Mucosa of gallbladder (tissue), 1 donor: ENCODE measurements around the gene AHNAK2. TPM values are rescaled to one million over a fixed set of nuclear protein-coding genes. Genes with fewer than 3 reads are reported as not detected.
"Not testable (repeated sequence)": the region's sequence is repeated elsewhere in the genome, so short reads cannot be mapped to it uniquely, and the experiment has no call there.

Experiments used
- DNase-seq: peaks from one replicate; pipeline ENCODE4 v3.0.0-alpha.2; 2020; ENCODE audit warnings: low spot score
- total RNA-seq: library from RNA; stranded (reverse); gene quantifications from one replicate; pipeline ENCODE4 v1.2.1, GENCODE V29; 2021
- donor health status: DM: no; HTN: no; CAD: no.

The AHNAK2 gene
- total RNA-seq = 16.0 TPM

DNA sequence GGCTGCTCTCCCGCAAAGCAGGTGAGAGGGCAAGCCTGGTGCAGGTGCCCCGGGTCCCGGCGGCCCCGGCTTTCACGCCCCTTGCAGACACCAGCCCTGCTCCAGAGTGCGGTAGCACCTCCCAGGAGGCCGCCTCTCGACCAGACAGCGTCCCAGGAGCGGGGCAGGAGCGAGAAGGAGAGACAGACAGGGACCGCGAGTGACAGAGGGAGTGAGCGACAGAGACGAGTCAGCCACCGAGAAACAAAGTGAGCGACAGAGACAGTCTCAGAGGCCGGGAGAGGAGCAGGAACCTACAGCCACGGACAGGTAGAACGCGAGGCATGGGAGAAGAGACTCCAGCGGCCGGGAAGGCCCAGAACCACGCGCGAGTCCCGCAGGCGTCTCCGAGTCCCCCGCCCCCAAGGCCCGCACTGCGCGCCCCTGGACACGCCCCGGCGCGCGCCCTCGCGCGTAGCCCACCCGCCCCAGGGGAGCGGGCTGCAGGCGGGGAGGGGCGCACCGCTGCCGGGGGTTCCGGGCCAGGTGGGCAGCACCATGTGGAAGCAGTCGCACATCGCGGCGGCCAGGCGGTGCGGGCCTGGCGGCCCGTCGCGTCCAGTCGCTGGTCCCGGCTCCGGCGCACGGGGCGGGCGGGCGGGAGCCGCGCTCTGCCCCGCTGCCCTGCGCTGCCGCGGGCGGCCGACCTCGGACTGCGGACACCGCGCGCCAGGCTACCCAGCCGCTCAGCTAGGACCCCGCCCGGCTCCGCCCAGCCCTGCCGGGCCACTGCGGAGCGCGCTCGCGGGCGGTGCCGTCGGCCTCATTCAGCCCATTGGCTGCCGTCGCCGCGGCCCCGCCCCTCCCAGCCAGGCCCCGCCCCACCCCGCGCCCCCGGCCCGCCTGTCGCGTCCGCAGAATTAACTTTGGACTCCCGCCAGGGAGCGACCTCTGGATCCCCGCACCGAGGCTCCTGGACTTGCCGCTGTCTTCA lies at the start of gene AHNAK2:
Gene AHNAK2, minus strand, starts transcription at position 694 of the 973 bp plus-strand sequence. Its CDS starts 137 bp downstream, at position 557.
- no peak for DNase-seq

DNA sequence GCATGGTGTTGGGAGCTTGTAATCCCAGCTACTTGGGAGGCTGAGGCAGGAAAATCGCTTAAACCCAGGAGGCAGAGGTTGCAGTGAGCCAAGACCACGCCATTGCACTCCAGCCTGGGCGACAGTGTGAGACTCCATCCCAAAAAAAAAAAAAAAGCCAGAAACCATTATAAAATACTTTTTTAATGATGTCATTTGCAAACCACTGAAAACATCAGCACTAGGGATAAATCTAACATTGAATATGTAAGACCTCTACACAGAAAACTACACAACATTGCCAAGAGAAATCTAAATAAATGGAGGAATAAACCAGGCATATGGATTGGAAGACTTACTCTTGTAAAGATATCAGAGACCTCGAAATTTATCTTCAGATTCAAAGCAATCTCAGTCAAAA lies 49.5 kb upstream of the AHNAK2 start:
- not testable (repeated sequence) for DNase-seq

DNA sequence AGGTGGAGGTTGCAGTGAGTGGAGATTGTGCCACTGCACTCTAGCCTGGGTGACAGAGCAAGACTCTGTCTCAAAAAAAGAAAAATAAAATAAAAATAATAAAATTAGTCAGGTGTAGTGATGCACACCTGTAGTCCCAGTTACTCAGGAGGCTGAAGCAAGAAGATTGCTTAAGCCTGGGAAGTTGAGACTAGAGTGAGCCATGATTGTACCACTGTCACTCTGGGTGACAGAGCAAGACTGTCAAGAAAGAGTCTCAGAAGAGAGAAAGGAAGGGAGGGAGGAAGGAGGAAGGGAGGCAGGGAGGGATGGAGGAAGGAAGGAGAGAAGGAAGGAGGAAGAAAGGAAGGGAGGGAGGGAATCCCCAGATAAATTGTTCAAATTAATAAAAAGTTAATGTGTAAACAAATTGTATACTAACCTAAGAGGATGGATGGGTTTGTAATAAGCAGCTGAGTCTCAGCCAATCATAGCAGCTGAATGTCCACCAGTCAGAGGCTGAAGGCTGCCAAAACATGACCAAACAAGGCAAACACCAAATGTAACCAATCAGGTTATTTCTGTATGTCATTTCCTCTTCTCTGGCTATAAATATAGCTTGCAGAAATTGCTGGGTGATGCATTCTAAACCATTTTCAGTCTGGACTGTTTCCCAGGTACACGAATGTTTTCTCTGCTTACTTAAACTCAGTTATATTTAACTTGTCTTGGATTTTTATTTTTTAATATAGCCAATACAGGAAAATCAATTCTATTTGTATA lies 48.8 kb upstream of the AHNAK2 start:
- DNase-seq = no peak

DNA sequence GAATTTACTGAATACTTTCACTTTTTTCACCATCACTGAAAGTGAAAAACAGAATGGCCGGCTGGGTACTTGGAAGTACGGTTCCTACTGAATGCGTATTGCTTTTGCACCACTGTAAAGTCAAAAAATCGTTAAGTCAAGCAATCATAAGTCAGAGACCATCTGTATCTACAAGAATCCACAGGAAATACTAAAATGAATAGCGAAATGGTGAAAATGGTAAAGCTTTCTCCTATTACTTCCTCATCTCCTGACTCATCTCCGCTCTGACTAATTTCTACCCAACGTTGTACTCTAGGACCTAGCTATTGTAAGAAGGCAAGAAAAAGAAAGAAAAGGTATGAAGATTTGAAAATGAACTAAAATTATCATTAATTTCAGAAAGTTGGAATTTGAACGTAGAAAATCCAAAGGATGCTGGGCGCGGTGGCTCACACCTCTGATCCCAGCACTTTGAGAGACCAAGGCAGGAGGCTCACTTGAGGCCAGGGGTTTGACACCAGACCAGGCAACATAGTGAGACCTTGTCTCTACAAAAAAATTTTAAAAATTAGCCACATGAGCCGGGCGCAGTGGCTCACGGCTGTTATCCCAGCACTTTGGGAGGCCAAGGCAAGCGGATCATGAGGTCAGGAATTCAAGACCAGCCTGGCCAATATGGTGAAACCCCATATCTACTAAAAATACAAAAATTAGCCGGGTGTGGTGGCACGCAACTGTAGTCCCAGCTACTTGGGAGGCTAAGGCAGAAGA lies 48.0 kb upstream of the AHNAK2 start:
- no peak for DNase-seq

DNA sequence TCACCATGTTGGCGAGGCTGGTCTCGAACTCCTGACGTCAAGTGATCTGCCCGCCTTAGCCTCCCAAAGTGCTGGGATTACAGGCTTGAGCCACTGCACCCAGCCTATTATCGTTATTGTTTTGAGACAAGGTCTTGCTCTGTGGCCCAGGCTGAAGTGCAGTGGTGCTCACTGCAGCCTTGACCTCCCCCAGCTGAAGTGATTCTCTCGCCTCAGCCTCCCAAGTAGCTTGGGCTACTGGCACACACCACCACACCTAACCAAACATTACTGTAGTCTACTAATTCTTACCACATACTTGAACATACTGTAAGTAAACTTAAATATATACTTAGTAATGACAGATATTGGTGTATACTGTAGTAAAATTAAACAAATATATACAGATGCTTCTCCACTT lies 47.3 kb upstream of the AHNAK2 start:
- no peak for DNase-seq

DNA sequence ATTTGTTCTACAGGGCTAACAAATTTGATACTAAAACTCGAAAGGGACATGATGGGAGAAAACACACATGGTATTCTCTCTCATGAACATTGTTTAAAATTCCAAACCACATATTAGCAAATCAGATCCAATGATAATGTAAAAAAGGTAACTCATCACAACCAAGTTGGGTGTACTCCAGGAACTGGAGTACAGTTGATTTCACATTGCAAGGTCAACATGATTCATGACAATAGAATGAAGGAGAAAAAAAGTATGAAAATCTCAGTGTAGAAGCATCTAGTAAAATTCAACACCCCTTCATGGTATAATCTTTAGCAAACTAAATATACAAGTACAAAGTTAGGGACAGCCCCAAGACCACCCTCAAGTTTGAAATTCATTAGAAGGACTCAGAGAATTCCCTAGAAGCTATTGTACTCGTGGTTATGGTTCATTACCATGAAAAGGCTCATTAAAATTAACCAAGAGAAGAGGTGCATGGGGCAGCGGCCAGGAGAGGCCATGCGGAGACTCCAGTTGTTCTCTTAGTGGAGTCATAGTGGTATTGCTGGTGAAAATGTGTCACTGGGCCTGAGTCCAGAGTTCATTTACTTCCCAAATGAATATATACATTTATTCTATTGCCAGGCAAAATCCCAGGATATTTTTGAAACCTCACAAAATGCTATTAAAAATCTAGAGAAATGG lies 45.8 kb upstream of the AHNAK2 start:
- DNase-seq = no peak

DNA sequence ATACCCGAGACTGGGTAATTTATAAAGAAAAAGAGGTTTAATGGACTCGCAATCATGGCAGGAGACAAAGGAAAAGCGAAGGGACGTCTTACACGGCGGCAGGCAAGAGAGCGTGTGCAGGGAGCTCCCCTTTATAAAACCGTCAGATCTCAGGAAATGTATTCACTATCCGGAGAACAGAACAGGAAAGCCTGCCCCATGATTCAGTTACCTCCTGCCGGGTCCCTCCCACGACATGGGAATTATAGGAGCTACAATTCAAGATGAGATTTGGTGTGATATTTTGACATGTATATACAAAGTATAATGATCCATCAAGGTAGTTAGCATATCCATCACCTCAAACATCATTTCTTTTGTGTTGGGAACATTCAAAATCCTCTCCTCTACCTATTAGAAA lies 45.0 kb upstream of the AHNAK2 start:
- DNase-seq = no peak

DNA sequence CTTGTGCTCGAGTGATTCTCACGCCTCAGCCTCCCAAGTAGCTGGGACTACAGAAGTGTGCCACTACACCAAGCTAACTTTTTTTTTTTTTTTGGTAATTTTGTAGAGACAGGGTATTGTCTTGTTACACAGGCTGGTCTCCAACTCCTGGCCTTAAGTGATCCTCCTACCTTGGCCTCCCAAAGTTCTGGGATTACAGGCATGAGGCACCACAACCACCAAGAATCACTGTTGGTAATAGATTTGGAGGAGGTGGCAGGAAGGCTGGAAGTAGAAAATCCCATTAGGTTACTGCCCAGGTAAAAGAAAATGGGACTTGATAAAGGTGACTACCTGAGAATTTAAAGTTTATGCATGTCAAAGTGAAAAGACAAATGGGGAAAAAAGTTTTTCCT lies 44.1 kb upstream of the AHNAK2 start:
- no peak for DNase-seq

DNA sequence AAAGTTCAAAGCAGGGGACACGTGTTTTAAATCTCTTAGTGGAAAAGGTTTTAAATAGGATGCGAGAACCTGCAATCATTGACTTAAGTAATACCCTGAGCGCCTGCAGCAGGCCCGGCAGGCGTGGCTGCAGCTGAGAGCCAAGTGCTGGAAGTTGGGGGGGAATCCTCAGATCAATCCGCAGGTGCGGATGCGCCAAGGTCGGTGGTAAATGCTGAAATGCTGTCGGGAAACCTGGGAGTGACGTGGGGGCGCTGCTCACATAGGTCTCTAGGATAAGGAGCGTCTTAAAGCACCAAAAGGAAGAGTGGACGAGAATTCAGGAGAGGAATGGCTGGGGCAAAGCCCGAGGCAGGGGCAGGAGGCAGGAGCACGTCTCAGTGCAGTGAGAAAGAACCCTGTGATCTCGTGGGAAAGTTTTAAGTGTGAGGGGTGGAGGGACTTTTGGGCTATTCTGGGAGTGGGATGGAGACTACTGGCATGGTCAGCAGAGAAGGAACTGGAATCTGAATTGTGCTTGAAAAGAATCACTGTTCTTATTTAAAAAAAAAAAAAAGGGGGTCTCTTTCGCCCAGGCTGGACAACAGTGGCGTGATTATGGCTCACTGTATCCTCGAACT lies 43.6 kb upstream of the AHNAK2 start:
- peak; percentile 36 for DNase-seq

DNA sequence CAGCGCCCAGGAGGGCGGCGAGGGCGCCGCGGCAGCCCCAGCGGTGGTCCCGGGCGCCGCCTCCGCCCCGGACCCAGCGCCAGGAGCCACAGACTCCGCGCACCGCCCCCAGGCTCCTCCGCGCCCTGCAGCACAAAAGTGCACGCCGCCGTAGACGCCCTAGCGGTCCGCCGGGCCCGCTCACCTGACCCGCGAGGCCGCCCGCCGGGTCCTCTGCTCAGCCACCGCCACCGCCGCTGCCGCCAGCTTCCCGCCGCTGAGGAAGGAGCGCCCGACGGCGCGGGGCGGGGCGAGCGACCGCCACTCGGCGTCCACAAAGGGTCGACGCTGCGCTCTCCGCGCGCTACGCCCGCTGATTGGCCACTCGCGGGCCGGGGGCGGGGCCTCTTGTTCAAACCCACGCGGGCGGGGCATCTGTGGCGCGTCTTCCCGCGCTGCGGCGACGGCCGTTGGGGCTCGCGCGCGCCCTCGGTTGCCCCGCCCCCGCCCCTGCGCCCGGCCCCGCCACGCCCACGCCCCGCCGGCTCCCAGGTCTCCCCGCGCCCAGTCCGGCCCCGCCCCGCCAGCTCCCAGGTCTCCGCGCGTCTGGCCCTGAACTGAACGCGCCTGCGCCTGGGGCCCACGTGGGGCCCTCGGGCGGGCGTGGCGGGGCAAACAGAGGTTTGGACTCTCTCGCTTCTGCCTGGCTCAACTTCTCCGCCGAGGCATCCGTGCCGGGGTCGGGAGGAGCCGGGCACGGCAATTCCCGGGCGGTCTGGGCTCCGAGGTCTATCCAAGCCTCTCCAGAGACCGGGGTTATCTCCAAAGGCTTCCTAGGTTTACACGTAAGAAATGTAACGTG lies 42.9 kb upstream of the AHNAK2 start, which contains the start of gene CDCA4:
Gene CDCA4, minus strand, starts transcription at position 269 of the 841 bp plus-strand sequence. CDS start 9,154 bp downstream, outside the sequence.
- DNase-seq = peak; percentile 98

DNA sequence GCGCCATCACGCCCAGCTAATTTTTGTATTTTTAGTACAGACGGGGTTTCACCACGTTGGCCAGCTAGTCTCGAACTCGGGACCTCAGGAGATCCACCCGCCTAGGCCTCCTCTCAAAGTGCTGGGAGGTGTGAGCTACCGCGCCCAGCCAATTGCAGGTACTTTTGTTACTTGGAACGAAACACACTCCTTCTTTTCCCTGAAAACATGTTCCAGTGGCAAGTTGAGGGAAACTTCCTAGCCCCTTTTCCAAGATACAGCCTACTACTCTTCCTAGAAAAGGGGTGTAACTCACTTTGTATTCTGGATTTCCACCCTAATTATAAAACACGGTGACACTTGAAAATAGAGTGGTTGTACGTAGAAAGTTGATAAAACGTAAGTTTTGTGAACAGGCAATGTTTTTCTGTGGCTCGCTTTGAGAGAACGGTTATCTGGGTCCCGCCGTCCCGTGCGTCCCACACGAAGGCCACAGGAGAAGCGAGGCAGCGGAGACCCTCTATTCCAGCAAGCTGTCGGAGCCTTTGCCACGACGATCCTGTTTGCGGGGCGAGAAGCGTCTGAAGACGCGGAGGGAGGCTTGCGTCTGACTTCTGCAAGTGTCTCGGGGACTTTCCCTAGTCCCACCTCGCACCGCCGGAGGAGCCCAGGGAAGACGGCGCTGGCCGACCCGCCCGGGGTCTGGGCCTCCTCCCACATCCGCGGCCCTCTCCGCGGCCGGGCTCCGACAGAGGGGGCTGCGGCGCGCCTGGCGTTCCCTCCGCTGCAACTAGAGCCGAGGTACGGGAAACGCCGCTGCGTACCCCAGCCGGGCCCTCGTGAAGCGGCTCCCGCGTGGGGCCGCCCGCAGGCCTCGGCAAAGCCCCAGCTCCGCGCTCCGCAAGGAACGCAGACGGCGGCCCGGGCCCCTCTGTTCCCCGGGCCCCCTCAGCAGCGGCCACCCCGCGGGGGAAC lies 42.0 kb upstream of the AHNAK2 start:
- DNase-seq = no peak

DNA sequence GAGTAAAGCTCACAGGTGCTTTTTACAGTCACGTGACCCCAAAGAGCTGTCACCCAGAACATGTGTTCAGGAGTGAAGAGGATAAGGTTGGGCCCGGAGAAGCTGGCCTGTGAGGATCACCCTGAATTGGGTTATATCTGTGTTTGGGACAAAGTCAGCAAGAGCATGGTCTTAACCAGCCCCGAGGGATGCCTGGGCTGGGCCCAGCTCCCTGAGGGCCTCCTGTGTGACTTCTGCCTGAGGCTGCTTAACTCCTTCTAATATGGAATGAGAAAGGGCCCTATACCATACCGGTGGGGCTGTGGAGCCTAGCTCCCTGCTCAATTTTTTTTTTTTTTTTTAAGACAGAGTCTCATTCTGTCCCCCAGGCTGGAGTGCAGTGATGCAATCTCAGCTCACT lies 40.2 kb upstream of the AHNAK2 start:
- no peak for DNase-seq

DNA sequence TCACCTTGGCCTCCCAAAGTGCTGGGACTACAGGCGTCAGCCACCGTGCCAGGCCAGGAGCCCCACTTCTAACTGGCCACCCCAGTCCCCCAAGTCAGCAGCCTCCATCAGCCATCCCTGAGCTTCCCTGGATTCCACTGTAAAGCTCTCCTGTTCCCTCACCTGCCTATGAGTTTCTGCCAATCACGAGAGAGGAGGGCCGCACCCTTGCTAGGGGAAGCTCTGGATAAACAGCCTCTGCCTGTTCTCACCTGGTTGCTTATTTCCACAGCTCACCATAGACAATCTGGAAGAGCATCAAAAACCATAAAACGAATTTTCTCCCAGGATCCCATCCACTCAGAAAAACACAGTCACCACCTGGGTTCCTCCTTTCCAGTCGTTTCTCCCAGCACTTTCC lies 37.7 kb upstream of the AHNAK2 start:
- no peak for DNase-seq

DNA sequence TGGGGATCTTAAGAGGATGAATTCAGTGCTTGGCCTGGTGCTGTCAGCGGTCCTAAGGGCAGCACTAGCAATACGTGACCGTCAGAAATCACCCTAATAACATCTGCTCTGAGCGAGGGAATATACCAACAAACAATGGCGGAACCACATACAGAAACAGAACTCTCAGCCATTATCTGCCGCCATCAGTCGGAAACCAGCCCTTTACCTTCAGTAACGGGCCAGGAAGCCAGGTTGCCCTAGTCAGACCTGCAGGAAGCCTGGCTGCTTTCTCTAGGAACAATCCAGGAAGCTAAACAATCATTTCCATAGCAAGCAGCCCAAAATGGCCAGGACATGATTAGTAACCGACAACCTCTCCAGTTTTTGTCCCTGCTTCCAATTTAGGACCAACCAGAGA lies 37.1 kb upstream of the AHNAK2 start:
- DNase-seq = no peak

DNA sequence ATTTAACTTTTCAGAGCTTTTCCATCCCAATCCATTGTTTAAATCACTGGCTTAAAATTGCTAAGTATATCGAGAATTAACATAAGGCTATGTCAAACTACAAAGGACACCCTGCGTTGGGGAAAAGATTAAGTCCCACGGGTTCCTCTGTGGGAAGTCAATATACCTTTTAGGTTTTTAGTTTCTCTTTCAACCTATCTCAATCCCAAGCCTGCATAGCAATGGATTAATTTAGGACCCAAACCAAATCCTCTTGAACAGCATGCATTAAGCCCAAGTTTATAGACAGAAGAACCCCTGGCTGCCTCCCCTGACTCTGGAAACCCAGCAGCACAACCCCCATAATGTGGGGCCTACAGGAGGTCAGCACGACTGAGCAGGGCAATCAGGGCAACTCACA lies 36.5 kb upstream of the AHNAK2 start:
- no peak for DNase-seq

DNA sequence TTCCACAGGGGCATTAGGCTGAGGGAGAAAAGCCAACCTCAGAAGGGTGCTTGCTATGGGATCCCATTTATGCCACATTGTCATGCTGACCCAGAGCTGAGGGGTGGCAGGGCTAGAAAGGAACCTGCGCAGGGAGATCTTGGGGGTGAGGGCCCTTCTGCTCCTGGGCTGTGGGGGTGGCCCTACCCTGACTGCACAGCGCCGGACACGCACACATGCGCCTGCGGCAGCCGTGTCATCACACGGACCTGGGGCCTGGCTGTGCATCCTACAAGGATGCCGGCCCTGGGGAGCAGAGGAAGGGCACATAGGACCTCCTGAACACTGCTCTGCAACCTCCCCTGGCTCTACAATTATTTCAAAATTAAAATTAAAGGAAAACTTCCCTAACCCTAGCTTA lies 35.9 kb upstream of the AHNAK2 start:
- DNase-seq = no peak

DNA sequence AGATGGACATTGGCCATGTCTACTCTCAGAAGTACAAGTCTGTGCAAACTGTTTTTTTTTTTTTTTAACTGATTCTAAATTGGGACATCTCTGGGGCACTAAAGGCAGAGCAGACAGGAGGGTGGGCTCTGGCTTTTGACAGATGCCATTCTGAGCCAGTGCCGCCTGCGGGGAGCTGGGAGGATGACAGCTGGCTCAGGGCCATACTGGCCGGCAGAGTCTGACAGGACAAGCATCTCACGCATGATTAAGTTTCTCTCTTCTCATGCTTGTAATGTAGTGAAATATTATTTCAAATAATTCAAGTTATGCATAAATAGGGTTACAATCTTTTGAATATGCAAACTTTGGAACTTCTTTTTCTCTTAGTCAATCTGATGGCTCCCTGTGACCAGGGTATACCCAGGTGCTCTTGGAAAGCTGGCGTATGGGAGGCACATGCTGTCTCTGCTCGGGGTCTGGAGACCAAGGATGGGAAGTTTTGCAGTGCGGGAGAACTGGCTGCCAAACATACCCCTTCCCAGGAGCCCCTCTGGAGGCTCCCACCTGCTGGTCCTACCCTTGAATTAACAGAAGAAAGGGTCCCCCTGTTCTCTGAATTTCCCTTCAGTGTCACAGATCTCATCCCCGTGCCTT lies 35.1 kb upstream of the AHNAK2 start:
- no peak for DNase-seq
